GM19099 (cell line): Measurements from ENCODE around the gene DYNLRB2.

ENCODE experiments used
- POLR2A ChIP-seq: IDR thresholded peaks from 3 replicates; pipeline ENCODE4 v1.6.1; 2011; ENCODE audit warnings: low read depth; ENCODE audit not compliant: insufficient read length; ENCODE audit errors: extremely low read depth

The DYNLRB2 gene

DNA sequence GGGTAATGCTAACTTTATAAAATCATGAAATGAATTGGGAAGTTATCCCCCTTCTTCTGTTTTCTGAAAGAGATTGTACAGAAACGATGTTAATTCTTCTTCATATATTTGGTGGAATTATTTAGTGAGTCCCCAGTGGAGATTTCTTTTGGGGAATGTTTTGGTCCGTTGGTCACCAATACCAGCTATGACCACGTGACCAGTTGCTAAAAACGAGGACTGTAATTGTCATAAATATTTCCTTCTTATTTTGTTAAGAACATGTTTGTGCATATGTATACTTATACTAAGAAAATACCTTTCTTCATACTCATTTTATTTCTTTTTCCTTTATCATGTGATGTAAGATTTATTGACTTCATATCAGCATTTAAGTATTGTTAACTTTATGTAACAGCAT is 10.3 kb upstream of the DYNLRB2 start:
- no peak for TF ChIP-seq POLR2A

DNA sequence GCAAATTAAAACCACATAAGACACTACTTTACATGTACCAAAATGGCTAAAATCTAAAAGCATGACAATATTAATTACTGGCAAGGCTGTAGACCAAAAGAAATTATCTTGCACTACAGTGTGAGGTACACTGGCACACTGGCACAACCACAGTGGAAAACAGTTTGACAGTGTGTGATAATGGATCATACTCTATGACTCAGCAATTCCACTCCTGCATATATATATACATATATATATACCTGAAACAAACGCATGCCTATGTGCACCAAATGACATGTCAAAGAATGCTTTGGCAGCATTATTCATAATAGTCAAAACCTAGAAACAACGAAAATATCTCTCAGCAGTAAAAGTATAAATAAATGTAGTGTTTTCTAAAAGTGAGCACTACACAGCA is 4.6 kb upstream of the DYNLRB2 start:
- no peak for TF ChIP-seq POLR2A

DNA sequence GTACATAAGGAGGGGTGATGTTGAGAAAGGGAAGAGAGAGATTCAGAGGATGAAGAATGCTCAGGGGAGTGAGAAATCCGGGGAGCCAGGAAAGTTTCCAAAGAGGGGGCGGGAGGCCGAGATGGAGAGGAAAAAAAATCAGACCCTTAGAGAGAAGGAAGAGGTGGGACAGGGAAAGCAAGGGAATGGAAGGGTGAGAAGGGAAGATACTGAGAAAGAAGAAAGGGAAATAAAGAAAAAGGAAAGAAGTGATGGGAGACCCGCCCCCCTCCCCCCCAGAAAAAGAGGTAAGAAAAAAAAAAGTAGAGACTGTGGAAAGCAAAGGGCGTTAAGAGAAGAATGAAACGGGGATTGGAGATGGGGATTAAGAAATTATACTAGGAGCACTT is 507 bp downstream of the DYNLRB2 start:
- TF ChIP-seq POLR2A, result no peak

DNA sequence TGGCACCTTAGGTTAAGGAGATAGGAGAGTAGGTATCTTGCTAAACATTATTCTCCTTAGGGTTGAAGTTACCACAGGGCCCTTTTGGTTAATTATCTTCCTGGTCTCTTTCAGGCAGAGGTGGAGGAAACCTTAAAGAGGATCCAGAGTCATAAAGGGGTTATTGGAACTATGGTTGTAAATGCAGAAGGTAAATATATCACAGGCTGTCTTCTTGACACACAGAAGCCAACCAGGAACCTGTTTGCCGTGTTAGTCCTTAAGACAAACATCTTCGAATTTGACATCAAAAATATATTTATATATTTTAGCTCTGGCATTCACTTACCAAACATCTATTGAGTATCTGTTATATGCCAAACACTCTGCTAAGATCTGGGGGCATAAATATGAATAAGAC is 2.4 kb downstream of the DYNLRB2 start:
- no peak for TF ChIP-seq POLR2A

DNA sequence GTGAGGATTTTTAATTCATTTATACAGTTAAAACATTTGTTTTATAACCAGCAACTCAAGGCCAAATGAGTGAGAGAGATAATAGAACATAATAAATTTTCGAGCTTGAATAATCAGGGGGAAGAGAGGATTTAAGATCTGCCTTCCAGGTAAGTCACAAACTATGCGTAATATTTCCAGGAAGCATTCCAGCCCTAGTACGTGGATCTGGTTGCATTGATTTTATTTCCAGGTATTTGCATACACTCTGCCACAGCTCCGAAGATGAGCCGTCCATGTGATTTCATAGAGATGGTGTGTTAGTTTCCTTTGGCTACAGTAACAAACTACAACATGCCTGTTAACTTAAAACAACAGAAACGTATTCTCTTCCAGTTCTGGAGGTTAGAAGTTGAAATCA is 3.5 kb downstream of the DYNLRB2 start:
- no peak for TF ChIP-seq POLR2A

DNA sequence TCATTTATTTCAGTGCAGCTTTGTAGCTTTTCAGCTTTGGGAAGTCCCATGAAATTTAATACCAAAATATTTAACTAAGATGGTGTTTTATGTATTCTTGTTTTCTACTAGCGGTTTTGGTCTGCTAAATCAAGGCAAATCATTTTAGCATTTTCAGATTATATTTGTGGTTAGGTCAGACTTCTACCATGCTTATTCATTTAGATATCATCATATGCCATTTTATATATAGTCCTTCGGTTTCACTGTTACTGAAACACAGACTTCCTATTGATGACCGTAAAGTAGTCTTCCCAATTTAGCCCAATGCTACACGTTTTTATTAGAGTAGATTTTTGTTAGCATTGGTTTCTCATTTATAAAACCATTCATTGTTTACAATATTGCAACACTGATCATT is 5.5 kb downstream of the DYNLRB2 start:
- no peak for TF ChIP-seq POLR2A

DNA sequence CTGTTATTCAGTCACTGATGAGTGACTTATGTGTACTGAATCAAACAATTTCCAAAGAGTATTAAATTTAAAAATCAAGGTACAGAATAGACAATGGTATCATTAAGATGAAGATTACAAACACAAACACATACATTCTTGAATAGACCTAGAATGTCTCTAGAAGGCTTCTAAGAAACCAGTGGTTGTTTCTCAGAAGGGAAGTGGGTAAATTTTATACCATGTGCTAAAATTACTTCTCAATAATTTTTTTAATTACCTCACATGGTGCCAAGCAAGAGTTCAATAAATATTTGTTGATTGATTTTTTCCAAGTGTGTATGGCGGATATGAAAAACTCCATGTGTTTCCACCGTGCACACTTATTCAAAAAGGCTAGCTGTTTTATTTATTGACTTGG is 6.4 kb downstream of the DYNLRB2 start:
- TF ChIP-seq POLR2A, result no peak

DNA sequence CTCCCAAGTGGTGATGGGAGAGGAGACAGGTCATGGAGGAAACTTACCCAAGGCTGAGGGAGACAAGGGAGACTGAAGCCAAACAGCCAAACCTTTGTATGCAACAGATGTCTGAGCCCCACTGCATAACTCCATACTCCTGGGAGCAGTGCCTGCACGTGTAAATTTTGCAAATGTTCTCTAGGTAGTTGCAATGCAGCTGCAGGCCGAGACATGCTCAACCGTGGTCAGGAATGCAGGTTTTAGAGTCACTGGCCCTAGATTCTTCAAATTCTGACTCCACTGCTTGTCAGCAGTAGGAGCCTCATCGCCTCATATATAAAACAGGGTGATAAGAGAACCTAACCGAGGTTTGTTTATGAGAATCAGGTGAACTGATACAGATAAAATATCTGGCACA is 11.5 kb downstream of the DYNLRB2 start:
- no peak for TF ChIP-seq POLR2A

DNA sequence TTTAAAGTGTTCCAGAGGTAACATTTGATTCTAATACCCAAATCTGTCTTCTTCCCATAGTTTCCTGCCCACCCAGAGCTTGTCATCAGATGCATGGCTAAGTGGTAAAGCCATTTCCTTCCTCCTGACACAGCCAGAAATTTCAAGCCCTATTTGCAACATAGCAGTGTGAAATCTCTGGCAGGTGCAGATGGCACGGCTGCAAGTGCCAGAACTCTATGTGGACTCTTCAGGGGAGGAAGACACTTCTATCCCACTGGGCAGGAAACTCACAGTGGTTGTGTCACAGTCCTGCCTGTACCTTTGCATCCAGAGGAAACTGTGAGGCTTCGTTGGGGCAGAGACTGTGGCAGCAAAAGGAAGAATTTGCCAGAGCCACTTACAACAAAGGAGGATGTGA is 13.2 kb downstream of the DYNLRB2 start:
- no peak for TF ChIP-seq POLR2A

DNA sequence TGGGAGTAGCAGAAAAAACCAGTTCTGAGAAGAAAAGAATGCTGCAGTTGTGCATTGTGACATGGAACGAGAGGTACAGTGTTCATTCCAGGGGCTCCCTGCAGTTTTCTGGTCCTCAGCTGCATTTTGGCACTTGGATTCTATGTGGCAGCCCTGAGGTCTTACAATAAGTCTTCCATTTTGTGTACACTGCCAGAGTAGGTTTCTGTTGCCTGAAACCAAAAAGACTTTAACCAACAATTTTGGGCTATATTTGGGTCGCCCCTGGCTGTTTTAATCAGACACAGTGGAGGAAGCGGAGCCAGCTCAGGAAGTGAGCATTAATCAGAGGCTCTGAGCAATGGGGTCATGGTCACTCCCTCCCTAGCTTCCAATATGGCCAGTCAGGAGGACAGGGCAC is 15.7 kb downstream of the DYNLRB2 start:
- no peak for TF ChIP-seq POLR2A

DNA sequence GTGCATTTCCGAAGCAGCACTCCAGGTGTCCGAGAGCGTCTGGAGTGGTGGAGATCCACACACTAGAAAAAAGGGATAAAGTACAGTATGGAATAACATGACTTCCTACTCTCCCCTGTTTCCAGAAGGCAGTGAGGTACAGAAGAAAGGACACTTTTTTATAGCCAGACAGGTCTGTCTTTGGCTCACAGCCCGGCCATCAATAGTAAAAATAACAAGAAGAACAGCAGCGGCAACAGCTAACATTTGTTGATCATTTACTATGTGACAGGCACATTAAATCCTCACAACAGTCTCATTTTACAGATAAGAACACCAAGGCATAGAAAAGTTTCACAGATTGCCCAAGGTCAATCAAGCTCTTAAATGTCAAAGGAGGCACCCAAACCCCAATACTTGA is 16.2 kb downstream of the DYNLRB2 start:
- no peak for TF ChIP-seq POLR2A

DNA sequence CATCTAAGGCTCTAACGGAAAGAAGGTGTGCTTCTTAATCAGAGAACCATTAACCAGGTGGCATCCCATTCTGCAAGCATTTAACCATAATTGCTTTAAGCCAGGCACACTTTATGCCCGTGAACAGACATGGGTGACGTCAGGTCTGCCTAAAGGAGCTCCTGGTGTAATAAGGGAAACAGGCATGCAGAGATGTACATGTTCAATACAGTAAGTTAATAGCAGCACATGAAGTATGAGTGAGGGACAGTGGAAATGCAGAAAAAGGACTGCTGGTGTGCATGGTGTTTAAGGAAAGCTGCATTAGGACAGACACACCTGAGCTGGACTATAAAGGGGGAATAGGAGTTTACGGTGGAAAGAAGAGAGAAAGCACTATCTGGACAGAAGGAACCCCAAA is 18.6 kb downstream of the DYNLRB2 start:
- no peak for TF ChIP-seq POLR2A

DNA sequence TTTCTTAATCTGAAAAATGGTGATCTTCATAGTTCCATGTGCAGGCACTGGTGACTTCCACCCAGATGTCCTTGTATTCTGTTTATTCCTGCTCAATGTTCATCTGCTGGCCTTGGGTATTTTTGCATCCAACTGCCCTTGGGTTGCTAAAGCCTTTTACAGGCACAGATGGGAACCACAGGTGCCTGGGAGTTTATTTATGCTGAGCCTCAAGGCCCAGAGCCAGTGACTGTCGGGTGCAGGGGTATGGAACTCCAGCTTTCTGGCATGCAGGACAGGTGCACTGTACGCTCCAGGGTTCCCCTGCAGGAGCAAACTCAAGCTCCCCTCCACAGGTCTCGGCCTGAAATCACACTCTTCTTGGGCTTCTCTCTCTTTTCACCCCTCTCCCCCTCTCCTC is 22.3 kb downstream of the DYNLRB2 start:
- no peak for TF ChIP-seq POLR2A

DNA sequence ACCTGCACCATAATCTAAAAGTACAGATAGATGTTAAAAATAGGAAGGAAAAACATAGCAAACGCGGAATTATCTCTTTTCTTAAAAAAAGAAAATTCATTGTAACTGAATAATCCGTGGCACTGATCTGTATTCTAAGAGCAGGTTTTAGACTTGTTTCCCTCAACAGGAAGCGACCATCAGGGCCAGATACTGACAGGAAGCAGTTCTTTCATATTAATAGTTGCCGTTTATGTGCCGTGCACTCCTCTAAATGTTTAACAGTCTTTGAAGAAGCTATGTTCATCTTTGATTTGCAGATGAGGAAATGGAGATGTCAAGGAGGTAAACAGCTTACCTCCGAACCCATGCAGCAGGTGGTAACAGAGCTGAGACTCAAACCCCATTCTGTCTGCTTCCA is 23.6 kb downstream of the DYNLRB2 start:
- no peak for TF ChIP-seq POLR2A

DNA sequence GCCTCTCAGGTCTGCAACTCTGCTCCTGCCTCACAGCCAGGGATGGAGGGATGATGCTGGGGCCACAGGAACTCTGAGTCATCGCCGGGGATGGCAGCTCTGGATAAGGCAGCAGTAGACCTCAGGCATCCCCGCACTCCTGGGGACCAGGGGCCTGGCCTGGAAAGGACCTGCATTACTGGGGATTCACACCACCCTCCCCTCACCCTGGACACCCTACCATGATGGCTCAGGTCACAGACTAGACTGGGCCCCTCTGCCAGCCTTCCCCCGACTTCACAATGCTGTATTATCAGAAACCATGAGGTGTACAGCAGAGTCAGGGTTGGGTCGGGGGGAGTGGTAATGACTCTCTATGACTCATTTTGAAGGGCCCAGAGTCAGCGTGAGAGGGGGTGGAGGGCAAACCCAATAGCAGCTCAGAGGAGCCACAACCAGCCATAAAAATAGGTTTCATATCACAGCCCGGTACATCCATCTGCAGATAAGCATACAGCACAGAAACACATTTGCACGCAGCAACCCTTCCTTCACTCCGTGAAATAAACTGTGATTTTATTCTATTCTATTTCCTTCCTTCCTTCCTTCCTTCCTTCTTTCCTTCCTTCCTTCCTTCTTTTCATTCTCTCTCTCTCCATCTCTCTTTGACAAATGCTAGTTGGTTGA is 28.8 kb downstream of the DYNLRB2 start:
- TF ChIP-seq POLR2A, result no peak

DNA sequence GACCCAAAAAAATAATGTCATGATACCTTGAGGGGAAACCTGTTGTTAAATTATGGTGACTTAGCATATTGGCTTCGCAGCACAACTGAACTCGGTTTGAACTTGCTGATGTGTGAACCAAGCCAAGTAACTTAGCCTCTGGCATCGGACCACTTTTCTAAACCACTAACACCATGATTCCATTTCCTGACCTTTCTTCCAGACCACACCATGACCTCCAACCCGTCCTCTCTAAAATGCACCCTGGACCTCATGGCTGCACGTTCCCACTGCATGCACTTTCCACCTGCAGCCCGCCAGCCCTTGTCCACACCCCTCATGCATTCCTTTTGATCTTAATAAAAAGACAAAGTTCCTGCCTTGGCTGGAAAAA is 29.3 kb downstream of the DYNLRB2 start:
- no peak for TF ChIP-seq POLR2A

DNA sequence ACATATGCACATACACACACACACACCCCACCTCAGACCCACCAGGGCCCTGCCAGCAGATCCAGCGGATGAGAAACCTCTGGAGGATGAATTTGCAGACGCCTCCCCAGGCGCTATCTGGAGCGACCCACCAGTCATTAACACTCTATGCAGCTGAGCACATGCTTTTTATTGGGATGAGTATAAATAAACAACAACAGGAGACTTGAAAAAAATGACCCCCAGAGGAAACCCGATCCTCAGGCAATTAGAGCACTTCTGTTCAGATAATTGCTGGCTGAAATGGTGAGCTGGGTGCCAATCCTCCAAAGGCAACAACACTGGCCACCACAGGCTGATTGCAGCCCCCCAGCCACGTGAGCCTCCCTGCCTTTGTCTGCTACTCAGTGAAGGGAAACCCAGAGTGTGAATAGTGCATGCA is 32.9 kb downstream of the DYNLRB2 start:
- TF ChIP-seq POLR2A, result no peak
